GM19397 (cell line): ENCODE results near the gene HMGXB3.
A peak's percentile ranks its signal among the peaks of the same experiment; 100 is the strongest.

Source experiments
- ATAC-seq: cut with Tn5 transposase; IDR thresholded peaks from one replicate; pipeline ENCODE4 v1.9.1; 2021; ENCODE audit warnings: mild to moderate bottlenecking, moderate library complexity; ENCODE audit not compliant: unreplicated experiment

The HMGXB3 gene

DNA sequence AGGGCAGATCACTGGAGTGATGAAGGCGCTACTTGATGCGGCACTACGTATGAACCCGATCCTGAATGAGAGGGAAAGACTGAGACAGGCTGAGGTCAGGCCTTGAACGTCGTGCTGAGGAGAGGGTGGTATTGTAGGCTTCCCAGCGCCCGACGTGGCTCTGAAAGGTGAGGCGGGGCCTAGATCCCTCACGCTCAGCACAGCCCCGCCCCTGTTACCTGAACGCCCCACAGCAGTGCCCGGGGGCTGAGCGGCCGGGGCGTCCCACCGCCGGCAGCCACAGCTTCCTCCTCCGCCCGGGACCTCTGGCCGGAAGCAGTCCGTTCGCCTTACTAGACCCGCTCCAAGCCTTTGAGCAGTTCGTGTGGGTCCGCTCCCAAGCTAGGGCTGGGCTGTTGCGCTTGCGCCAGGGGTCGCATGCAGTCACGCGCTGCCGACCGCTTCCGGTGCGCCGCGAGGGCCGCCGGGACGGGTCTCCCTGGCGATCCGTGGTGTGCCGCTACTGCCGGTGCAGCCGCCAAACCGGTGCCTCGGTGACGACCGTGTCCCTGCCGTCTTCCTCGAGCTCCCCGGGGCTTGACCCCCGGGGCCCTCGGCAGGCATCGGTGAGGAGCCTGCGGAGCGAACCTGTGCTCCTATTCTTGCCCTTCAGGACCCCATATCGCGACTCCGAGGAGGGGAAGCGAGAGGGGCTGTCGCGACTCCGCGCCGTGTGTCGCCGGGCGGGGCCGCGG is at the start of gene HMGXB3, which contains the start of gene TIGD6:
Gene HMGXB3, plus strand, starts transcription at position 484 of the 734 bp plus-strand sequence. CDS start 4,114 bp downstream, outside the sequence.
Gene TIGD6, minus strand, starts transcription at position 399 of the 734 bp plus-strand sequence. CDS start 4,306 bp downstream, outside the sequence.
- ATAC-seq = peak; percentile 92

DNA sequence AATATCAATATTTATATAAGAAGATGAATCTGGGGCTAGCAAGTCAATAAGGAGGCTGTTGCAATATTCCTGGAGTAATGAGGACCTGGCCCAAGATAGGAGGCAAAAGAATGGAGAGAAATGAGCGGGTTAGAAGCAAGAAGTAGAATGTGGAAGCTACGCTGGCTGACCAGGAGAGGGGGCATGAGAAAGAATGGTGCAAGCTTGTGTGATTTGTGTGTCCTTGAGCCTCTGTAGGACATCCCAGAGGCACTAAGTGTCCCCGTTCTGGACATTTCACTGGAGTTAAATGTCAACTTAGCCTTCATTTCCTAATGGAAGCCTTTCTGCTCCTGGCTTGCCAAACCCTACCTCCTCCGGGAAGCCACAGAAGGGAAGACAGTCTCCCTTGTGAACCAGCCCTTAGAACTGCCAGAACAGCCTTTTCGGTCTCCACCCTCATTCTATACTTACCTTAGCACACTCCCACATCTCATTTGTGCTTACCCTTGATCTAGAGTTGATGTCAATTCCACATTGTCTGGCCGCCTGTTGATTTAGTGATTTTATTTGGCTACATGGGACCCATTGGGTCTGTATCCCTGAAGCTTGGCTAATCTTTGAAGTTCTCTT is 49.3 kb upstream of the HMGXB3 start:
- no peak for ATAC-seq

GRCh38 chr5:149953436-149954121 is 47.0 kb upstream of the HMGXB3 start:
- ATAC-seq = no peak

DNA sequence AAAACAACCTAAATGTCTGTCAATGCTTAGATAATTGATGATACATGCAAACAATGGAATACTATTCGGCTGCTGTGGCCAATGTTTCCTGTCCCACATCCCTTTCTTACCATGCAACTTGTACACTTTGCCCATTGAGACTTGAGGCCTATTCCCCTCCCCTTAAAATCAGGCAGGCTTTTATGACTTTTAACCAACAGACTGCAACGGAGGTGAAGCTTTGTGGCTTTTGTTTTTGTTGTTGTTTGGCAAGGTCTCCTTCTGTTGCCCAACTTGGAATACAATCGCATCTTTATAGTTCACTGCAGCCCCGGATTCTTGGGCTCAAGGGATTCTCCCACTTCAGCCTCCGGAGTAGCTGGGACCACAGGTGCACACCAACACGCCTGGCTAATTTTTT is 45.7 kb upstream of the HMGXB3 start:
- ATAC-seq = no peak

- ATAC-seq = no peak
These were observed 43.9 kb upstream of the HMGXB3 start for GRCh38 chr5:149956685-149957084.

DNA sequence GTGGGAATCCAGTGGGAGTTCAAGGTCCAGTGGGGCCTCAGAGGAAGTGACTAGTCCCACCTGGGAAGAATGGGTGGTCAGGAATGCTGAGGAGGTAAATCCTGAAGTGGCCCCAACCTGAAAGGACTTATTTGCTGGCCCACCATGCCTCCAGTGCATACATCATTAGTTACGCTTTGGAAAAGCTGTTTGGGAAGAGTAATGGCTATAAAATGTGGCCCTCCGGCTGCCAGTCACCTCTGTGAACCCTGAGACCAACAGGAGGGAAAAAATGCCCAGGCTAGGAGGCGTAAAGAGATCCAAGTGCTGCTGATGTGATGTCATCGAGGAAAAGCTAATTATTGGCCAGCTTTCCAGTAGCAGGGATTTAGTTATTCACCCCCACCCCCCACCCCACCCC is 42.7 kb upstream of the HMGXB3 start:
- ATAC-seq = no peak

GRCh38 chr5:149959406-149960236 is 40.9 kb upstream of the HMGXB3 start:
- ATAC-seq = no peak

DNA sequence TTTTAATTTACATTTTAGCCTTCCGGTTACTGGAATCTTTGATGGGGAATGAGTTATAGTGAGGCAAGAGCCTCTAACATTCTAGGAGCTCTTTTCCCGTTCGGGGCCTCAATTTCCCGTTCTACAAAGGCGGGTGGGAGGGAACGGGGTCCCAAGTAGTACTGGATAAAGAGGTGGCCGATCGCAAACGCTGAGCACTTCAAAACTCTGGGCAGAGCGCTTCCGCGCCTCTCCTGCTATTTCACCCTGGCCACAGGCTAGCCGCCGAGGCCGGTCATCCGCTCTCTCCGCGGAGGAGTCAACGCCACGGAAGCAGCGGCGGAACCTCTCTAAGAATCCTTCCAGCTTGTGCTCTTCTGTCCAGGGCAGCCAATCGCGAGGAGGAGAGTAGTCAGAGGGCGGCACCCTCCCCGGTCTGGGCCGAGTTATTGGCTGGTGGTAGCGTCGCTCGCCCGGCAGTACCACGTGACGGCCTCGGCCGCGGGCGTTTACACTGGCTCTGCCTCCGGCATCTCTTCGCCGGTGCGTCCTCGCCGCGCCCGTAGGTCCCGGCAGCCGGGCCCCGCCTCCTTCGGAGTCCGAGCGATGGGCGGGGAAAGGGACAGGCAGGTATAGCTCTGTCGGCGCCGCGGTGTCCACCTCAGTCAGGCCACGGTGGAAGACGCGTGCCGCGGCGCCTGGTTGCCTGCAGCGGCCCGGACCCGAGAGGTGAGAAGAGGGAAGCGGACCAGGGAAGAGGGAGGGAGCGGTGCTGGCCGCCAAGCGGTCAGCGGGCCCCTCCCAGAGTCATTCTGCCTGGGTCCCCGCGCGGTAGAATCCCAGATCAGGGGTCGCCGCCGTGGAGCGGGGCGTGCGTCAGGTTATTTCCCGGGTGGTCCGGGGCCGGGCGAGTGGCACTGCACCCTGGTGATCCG is 40.0 kb upstream of the HMGXB3 start, which contains the start of gene SLC26A2:
Gene SLC26A2, plus strand, starts transcription at position 487 of the 914 bp plus-strand sequence. CDS start 16,895 bp downstream, outside the sequence.
- ATAC-seq = peak; percentile 99

GRCh38 chr5:149961186-149961685 is 39.3 kb upstream of the HMGXB3 start:
- no peak for ATAC-seq

DNA sequence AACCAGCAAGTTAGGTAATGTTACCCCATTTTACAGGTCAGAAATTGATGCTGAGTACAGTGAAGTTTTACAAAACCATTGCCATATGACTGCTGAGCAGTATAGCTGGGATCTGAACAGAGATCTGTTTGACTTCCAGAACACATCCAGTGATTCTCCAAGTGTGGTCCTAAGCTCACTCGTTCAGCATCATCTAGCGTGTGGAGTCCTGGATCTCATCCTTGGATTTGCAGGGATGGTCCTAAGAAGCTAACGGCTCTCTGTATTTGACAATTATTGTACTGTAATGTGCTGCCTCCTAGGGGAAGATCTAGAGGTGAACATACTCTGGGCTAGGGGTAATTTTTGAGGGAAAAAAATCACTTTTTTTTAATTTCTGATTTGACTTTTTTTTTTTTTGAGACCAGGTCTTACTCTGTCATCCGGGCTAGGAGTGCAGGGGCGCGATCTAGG is 38.6 kb upstream of the HMGXB3 start:
- no peak for ATAC-seq

- no peak for ATAC-seq
These were observed 37.8 kb upstream of the HMGXB3 start for GRCh38 chr5:149962601-149963300.

GRCh38 chr5:149963729-149964128 is 36.8 kb upstream of the HMGXB3 start:
- ATAC-seq = no peak

DNA sequence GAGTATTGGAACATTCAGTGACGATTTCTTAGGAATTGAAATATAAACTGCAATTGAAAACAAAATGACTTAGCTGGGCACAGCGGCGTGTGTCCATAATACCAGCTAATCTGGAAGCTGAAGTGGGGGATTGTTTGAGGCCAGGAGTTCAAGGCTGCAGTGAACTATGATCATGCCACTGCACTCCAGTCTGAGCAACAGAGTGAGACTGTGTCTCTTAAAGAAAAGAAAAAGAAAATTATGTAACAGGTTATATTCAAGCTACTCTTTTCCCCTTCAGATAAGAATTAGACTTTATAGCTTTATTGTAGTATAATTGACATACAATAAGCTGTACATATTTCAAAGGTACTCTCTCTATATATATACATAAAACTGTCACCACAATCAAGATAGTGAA is 33.6 kb upstream of the HMGXB3 start:
- ATAC-seq = no peak

- ATAC-seq = no peak
These were observed 31.2 kb upstream of the HMGXB3 start for GRCh38 chr5:149969181-149969930.

DNA sequence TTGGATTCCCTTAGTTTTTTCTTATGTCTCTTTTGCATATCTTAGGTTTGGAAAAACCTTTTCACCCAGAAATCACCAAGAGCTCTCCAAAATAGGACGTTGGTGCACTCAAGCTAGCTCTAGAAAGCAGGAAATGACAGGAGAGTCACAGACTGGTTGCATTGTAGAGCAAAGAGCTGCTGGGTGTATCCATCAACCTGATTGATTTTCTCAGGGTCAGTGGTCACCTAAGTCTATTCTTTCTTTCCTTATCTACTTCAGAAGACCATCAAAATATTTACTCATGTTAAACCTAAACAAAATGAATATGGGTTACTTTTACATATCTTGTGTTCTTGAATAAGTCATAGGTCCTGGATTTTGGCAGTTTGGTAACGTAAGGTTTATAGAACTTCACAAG is 25.1 kb upstream of the HMGXB3 start:
- ATAC-seq = no peak

GRCh38 chr5:149979896-149980295 is 20.6 kb upstream of the HMGXB3 start:
- ATAC-seq = no peak

GRCh38 chr5:149981206-149981605 is 19.3 kb upstream of the HMGXB3 start:
- no peak for ATAC-seq

- ATAC-seq = no peak
These were observed 18.0 kb upstream of the HMGXB3 start for GRCh38 chr5:149982505-149982904.
